Gastroesophageal sphincter (tissue), 3 donors: ENCODE results near the gene ACSF2.

Experiments
- CTCF ChIP-seq, 4 experiments: fragments of 200-600 bp in 2 of 4; fragments of 450-650 bp in 2 of 4; sonication (generic) in 1 of 4; IDR thresholded peaks; one replicate each; pipeline ENCODE4 v1.5.1; 2017 to 2019; ENCODE audit warnings: antibody characterized with exemption in 4 of 4, mild to moderate bottlenecking in 2 of 4, moderate library complexity in 2 of 4
- EP300 ChIP-seq: sonication (generic); formaldehyde crosslinking; IDR thresholded peaks from one replicate; pipeline ENCODE4 v1.6.1; 2017; ENCODE audit warnings: antibody characterized with exemption, mild to moderate bottlenecking
- POLR2AphosphoS5 ChIP-seq: sonication (generic); formaldehyde crosslinking; IDR thresholded peaks from one replicate; pipeline ENCODE4 v1.6.1; 2017; ENCODE audit warnings: antibody characterized with exemption

- no peak for TF ChIP-seq CTCF (IDR thresholded peaks at IDR 0.05)
- no peak for TF ChIP-seq POLR2AphosphoS5
- TF ChIP-seq EP300 = no peak
Observed at GRCh38 chr17:50412188-50412732, 13.8 kb upstream of the ACSF2 start.
